CD1c-positive myeloid dendritic cell (primary cell): Measurements from ENCODE around the gene TDRD3.
"Not testable (repeated sequence)": the region's sequence is repeated elsewhere in the genome, so short reads cannot be mapped to it uniquely, and the experiment has no call there.

Experiments used
- DNase-seq: peaks from one replicate; pipeline ENCODE4 v3.0.0-alpha.2; 2016; ENCODE audit errors: extremely low spot score

Gene TDRD3

DNA sequence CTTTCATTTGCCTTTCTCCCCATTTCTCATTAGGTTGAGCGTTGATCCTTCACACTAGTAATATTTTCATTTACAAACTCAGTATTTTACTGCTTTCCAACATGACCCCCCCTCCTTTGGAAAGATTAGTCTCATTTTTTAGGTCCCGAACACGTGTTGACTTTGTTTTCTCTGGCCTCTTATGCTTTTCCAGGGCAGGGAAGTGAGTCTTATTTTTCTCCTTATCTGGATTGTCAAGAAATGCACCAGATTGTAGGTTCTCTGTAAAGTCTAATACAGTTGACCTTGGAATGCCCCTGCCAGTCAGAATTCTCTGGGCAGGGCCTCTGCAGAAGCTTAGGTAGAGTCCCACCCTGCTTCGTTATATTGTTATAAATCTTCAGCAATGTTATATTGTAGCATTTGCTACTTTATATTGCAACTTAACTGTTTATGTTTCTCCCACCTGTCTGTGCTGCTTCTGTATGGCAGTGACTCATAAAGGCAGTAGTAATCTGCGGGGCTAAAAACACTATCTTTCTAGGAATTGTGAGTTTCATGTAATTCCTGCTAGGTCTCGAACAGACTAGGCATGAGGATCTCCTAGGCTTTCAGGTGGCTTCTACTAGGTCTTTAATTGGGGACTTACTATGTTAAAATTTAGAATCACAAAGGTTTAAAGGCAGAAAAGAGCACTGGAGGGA lies 2.0 kb downstream of the TDRD3 start:
- no peak for DNase-seq

DNA sequence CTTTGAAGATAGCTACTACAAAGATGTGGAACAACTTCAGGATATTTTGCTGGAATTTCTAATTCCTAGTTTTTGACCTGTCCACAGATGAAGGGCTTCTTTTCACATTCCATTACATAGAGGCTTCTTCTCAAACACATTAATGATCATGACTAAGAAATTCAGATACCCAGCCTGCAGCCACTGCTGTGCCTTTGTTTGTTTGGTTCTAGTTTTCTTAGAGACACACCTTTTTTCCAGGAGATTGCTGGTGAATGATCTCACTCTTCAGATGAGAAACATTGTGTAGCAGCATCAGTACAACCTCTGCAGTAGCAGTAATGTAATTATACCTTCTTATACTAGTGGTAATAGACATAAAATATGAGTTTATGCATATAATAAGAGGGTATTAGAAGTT lies 5.0 kb downstream of the TDRD3 start:
- DNase-seq: no peak

DNA sequence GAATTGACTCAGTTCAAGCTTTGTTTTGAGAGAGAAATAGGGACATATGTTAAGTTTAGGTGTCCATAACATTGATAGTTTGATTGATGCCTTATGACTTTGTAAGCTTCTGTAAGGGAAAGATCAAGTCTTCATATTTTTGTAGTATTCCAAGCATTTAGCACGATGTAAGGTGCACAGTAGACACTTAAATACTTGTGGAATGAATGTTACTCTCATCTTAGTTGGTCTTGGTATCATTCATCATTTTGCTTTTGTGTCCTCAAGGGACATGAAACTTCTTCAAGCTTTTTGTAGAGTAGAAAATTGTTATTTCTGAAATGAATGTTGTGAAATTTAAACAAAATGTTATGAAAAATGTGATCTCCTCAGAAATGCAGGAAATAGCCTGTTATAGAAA lies 10.1 kb downstream of the TDRD3 start:
- DNase-seq: no peak

DNA sequence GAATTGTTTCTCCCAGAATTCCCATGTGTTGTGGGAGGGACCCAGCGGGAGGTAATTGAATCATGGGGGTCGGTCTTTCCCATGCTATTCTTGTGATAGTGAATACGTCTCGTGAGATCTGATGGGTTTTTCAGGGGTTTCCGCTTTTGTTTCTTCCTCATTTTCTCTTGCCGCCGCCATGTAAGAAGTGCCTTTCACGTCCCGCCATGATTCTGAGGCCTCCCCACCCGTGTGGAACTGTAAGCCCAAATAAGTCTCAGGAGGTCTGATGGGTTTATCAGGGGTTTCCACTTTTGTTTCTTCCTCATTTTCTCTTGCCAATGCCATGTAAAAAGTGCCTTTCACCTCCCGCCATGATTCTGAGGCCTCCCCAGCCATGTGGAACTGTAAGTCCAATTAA lies 10.8 kb downstream of the TDRD3 start:
- DNase-seq: not testable (repeated sequence)

DNA sequence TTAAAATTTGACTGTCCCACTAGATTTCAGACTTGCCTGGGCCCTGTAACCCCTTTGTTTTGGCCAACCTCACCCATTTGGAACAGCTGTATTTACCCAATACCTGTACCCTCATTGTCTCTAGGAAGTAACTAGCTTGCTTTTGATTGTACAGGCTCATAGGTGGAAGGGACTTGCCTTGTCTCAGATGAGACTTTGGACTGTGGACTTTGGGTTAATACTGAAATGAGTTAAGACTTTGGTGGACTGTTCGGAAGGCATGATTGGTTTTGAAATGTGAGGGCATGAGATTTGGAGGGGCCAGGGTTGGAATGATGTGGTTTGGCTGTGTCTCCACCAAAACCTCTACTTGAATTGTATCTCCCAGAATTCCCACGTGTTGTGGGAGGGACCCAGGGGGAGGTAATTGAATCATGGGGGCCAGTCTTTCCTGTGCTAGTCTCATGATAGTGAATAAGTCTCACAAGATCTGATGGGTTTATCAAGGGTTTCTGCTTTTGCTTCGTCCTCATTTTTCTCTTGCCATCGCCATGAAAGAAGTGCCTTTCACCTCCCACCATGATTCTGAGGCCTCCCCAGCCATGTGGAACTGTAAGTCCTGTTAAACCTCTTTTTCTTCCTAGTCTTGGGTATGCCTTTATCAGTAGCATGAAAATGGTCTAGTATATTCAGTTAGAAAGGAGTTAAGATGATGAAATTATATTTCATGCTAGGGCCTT lies 12.7 kb downstream of the TDRD3 start:
- DNase-seq: peak; percentile 29

DNA sequence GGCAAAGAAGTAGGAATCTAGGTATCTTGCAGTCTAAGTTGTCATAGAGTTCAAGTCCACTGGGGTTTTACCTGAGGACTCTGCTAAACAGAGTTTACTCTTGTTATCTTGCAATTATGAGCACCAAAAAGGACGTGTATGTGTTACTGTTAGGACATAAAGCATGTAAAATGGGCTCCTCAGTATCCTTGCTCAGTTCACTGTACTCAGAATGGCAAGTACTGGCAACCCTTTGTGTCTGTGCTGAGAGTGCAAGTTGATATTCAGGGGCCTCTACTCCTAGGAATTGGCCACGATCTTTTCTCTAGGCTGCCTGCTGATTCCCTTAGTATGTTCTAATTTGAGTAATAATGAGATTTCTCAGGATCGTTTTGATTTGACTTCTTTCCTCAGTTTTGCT lies 13.3 kb downstream of the TDRD3 start:
- no peak for DNase-seq

DNA sequence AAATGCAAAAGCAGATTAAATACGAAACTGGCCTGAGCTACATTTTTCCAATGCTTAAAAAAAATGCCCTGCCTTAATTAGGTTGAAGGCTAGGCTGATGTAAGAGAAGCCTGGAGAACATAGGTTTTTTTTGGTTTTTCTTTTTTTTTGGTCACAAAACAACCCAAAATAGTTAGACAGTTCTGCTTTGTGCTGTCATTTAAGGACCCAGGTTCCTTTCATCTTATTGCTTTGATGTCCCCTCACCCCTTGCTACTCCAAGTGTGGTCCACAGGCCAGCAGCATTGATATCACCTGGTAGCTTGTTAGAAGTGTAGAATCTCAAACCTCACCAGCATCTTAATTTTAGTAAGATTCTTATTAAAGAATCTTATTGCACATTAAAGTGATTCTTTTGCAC lies 14.4 kb downstream of the TDRD3 start:
- DNase-seq: no peak

DNA sequence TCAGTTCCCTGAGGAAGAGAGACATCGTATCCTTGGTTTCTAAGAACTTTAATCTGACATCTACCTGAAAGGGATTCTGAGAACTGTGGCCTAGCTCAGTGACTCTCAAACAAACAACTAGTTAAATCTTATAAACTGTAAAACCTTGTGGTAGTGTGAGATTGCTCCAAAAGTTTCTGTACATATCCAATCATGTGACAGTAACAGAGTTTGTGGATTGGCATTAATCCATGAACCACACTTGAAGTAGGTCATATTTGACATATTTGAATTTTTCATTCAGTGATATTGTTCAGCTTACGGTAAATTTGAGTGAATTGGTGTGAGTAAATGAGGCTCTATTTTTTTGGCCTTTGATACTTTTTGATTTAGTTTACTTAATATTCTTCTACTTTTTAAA lies 15.0 kb downstream of the TDRD3 start:
- no peak for DNase-seq

DNA sequence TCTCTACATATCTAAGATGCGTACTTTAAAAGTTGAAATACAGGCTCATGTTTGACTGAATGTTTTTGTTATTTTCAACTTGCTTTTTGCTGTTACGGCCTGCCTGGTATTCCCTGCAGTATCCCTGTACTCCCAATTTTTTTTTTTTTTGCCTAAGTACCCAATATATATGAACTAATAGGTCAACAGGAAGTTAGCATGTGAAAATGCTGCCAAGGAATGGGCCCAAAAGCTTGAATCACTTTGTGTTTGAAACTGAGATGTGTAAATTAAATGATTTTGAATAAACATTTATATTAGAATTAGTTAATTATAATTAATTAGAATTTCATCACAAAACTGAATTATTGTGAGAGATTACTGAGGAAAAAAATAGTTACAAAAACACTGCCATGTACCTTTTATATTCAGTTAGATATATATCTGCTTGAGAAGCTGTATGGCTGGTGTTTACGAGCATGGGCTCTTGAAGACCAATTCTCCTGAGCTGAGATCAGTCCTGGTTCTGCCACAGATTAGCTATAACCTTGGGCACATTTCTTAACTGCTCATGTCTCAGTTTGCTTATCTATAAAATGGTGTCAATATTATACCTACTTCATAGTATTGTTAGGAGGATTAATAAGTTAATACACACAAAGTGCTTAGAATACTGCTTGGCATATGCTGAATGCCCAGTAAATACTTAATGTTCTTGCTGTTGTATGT lies 16.0 kb downstream of the TDRD3 start:
- DNase-seq: no peak

DNA sequence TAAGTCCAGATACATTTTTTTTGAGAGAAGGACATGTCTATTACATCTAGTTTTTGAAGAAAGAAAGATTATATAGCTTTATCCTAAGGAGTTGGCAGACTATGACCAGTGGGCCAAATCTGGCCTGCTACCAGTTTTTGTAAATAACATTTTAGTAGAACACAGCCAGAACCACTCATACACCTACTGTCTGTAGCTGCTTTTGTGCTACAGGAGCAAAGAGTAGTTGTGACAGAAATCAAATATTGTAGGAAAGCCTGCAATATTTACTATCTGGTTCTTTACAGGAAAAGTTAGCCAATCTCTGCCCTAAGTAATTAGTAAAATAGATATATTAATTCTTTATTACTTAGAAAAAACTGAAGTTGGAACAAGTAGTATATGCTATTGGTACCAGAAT lies 17.2 kb downstream of the TDRD3 start:
- no peak for DNase-seq

DNA sequence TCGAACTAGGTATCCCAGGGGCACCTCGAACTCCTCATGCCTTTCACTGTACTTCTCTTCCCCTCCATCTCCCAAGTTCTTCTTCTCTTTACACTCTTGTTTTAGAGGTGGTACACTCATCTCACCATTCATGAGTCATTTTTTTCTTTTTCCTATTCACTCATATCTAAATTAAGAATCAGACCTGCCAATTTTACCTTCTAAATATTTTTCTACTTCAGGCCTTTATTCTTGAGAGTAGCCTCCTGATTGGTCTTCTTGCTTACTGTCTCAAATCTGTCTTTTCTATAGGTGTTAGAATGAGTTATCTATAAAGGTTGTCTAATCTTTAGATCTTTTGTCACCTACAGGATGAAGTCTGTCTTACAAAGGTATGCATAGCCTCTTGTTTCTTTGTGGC lies 20.7 kb downstream of the TDRD3 start:
- no peak for DNase-seq

DNA sequence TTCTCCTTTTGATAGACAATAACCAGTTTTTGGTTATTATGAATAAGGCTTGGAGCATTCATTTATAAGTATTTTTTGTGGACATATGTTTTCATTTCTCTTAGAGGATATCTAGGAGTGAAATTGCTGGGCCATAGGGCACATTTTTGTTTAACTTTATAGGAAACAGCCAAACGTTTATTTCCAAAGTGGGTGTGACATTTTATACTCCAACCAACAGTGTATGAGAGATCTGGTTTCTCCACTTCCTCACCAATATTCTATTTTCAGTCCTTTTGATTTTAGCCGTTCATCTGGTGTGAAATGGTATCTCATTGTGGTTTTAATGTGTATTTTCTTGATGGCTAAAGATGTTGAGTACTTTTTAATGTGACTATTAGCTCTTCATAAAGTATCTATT lies 21.9 kb downstream of the TDRD3 start:
- no peak for DNase-seq

DNA sequence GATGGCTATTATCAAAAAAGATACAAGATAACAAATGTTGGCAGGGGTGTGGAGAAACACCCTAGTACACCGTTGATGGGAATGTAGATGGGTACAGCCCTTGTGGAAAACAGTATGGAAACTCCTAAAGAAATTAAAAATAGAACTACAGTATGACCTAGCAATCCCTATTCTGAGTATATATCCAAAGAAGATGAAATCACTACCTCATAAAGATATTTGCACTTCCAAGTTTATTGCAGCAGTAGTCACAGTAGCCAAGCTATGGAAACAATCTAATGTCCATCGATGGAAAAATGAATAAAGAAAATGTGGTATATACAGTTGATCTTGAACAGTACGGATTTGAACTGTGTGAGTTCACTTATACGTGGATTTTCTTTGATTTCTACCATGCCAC lies 28.3 kb downstream of the TDRD3 start:
- no peak for DNase-seq

DNA sequence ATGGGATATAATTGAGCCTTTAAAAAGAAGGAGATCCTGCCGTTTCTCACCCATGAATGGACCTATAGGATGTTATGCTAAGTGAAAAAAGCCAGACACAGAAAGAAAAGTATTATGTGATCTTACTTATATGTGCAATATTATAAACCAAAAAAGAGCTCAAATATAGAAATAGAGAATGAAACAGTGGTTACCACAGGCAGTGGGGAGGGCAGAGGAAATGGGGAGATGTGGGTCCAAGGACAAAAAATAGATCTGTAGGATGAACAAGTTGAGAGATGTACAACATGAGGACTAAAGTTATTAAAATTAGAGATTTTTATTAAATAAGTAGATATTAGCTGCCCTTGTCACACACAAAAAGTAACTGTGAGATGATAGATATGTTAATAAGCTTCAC lies 29.1 kb downstream of the TDRD3 start:
- DNase-seq: no peak

DNA sequence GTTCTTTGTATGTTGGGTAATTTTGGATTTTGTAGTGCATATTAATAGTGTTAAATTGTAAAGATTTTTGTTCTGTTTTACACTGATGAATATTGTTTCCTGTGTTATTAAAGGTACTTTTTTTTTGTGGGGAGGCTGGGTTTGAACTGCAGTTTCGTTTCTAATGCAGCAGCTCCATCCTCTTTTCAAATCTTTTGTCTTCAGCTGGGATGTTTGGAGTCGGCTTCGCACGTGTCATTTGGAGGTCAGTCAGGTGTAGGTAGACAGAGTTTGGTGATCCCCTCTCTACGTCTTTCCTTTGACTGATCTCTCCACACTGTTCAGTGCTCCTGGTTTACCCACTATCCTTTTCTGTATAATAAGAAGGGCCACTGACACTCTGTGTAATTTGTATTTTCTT lies 30.3 kb downstream of the TDRD3 start:
- DNase-seq: no peak

DNA sequence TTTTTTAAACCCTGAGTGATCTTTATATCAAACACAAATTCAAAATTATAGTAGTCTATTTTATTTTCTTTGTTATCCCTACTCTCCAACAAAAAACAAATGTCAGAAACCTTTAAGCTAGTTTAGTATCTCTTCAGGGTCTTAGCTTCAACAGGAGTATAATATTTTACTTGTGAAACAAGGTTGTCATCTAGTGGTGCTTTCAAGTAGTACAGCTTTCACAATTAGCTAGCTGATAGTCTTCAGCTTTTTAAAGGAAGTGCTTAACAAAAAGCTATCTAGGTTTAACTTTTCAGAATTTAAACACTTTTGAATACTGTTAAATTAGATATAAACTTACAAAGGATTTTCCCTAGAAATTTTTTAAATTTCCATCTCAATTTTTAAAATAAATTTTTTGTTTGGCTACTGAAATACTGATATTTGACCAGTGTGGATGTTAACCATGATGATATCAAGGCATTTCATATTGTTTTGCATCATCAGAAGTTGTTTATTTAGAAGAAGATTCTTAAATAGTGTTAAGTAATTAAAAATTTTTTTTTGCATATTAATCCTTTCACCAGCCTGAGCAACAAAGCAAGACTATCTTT lies 34.2 kb downstream of the TDRD3 start:
- peak; percentile 74 for DNase-seq

DNA sequence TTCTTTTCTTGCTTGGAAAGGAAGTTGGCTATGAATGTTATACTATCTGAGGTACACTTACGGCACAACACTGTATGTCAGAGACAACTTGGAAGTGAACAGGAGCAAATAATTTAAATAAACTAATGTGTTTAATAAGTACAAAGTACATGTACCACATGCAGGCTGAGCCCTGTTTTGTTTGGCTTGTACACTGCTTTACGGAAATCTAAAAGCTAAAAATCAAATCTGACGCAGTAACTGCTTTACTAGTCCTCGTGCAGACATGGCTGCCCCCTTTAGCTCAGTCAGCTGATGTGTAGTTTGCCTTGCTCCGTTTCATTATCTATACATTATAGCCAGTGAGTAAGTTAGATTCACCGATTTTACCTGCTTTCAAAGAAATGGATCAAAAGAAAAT lies 36.5 kb downstream of the TDRD3 start:
- no peak for DNase-seq

DNA sequence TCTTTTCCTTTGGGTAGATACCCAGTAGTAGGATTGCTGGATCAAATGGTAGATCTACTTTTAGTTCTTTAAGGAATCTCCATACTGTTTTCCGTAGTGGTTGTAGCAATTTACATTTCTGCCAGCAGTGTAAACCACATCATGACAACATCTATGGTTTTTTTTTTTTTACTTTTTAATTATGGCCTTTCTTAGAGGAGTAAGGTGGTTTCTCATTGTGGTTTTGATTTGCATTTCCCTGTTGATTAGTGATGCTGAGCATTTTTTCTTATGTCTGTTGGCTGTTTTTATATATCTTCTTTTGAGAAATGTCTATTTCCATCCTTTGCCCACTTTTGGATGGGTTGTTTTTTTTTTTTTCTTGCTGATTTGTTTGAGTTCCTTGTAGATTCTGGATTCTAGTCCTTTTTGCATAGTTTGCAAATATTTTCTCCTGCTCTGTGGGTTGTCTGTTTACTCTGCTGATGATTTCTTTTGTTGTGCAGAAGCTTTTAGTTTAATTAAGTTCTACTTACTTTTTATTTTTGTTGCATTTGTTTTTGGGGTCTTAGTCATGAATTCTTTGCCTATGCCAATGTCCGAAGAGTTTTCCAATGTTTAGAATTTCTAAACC lies 38.8 kb downstream of the TDRD3 start:
- DNase-seq: no peak

DNA sequence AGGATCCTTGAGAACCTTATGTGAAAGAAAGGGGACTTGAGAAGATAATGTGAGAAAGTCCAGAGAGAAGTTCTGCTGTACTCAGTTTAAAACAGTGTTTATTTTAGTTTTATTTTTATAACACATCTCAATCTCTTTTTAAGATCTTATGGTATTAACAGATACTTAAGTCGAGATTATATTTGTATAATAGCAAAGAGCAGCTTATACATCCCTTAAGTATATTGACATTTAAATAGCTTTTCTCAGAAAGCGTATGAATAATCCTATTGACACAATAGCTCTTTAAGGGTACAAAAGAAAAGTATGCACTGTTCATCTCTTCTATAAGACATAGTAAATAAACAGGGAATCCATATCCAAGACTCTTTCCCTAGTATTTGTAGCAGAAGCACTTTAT lies 42.2 kb downstream of the TDRD3 start:
- DNase-seq: no peak

DNA sequence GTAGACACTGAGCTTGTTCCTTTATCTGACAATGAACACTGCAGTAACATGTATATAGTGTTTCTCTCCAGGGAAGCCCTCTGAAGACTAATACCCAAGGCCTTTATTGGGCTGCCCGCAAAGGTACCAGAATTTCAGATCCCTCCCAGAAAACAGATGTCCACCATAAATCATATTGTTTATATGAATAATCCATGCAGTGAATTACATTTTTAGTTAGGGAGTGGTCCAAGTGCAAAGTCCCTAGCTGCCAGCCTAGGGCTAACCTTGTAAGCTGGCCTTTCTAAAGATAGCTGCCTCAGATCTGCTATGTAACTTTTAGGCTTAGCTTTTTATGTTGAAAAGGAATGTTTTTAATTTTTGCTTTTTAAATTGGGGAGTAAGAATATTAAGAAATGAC lies 44.7 kb downstream of the TDRD3 start:
- no peak for DNase-seq

DNA sequence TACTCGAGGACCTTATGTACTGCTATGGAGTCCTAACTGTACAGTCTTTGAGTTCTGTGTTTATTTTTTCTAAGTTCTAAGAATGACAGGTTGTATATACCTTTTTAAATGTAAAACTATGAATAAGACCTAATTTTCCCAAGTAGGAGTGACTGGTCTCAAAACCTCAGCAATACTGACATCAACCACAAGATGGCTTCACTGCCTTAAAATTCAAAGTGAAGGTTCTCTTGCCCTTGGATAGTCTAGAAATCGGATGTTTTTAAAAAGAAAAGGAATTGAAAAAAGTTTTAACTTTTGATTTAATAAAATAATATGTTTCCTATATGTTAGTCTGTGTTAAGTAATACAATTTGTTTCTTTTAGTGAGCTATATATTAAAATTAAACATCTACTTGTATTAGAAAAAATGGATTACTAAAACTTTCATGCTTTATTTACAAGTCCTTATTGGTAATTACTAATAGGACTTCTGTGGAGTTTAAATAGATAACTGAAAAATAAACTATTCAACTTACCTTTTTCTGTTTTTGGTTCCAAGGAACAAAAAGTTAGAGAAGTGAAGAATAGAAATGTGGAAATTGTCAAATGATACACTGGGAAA lies 52.0 kb downstream of the TDRD3 start:
- peak; percentile 39 for DNase-seq

DNA sequence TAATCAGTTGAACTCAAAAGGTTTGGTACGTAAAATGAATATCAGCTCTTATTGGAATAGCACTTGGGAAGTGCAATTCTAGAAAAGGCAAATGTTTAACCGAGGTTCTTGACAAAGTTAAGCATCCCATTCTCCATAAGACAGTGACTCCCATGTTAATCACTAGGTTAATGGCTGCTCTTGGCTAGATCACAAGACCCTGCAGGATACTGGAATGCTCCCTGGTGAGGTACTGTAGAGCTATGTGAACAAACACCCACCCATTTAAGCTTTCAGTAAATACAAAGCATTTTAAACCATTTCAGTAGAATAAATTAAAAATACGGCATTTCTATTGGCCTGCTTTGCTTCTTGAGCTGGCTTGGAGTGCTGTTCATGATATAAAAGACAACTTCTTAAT lies 56.5 kb downstream of the TDRD3 start:
- DNase-seq: no peak
